Muscle of leg (tissue), 11 donors: ENCODE measurements around the gene INTS11. TPM values are rescaled to one million over a fixed set of nuclear protein-coding genes. Genes with fewer than 3 reads are reported as not detected.

Experiments used
- DNase-seq: peaks from one replicate; pipeline ENCODE4 v3.0.0; 2013
- H3K27ac ChIP-seq: one replicate; pipeline ENCODE4 v1.5.1; 2013; ENCODE audit warnings: mild to moderate bottlenecking, low read length, control low read depth
- H3K27me3 ChIP-seq: one replicate; pipeline ENCODE4 v1.6.1; 2013; ENCODE audit warnings: low read length; ENCODE audit not compliant: control insufficient read depth, insufficient read depth
- H3K36me3 ChIP-seq: one replicate; pipeline ENCODE4 v1.6.1; 2013; ENCODE audit warnings: low read length; ENCODE audit not compliant: control insufficient read depth, insufficient read depth
- H3K4me1 ChIP-seq: one replicate; pipeline ENCODE4 v1.6.1; 2013; ENCODE audit warnings: low read length; ENCODE audit not compliant: control insufficient read depth, insufficient read depth
- H3K4me3 ChIP-seq: one replicate; pipeline ENCODE4 v1.5.1; 2013; ENCODE audit warnings: low read length, control low read depth
- H3K9me3 ChIP-seq: replicated peaks from 2 replicates; pipeline ENCODE4 v1.6.1; 2013; ENCODE audit warnings: low read depth, low read length; ENCODE audit not compliant: control insufficient read depth
- WGBS: methylation state at CpG from one replicate; pipeline ENCODE4 v1.1.5; 2013; ENCODE audit warnings: missing lambda C conversion rate; ENCODE audit not compliant: insufficient coverage; 5-methylcytosine and 5-hydroxymethylcytosine counted together
- polyA plus RNA-seq, 8 donors: library from polyadenylated mRNA; unstranded; fragments of 120-200 nt; gene quantifications; one replicate each; pipeline versions ENCODE4 v1.2.1 to v1.2.3, GENCODE V29; 2013; ENCODE audit warnings: inconsistent platforms in 1 of 8, low replicate concordance in 1 of 8; ENCODE audit not compliant: insufficient read length in 8 of 8, insufficient read depth in 1 of 8
- total RNA-seq: library from RNA; stranded (reverse); fragments of 120-200 nt; gene quantifications from one replicate; pipeline ENCODE4 v1.2.4, GENCODE V29; 2013

The INTS11 gene
- total and polyA plus RNA-seq, 9 donors: 55.9 to 100 (median 86.0) TPM

- WGBS: under 1% methylated on average over 77 of the region's 83 CpGs
- peak overlapping the region; percentile 62 for H3K4me3 ChIP-seq
- H3K36me3 ChIP-seq: peaks cover 28% of the 10 kb centered on the region
- H3K27ac ChIP-seq: no peak overlapping the region
- no peaks in the 10 kb centered on the region for H3K27me3 ChIP-seq
- no peaks in the 10 kb centered on the region for H3K9me3 ChIP-seq
- peaks cover 59% of the 10 kb centered on the region for H3K4me1 ChIP-seq
- DNase-seq: no peak
These were observed 17.1 kb downstream of the INTS11 start for GRCh38 chr1:1307261-1307922.

GRCh38 chr1:1306661-1307260 is 17.7 kb downstream of the INTS11 start:
- Histone ChIP-seq H3K27me3 (no peaks in the 10 kb centered on the region), H3K9me3 (no peaks in the 10 kb centered on the region), H3K36me3 (peaks cover 23% of the 10 kb centered on the region), H3K27ac (no peak overlapping the region), H3K4me3 (peak overlapping the region; percentile 62), H3K4me1 (peaks cover 59% of the 10 kb centered on the region)
- WGBS: 29% methylated on average over 25 of the region's 27 CpGs
- DNase-seq: no peak

GRCh38 chr1:1306070-1306660 is 18.3 kb downstream of the INTS11 start:
- Histone ChIP-seq H3K27ac (peak overlapping the region; percentile 82), H3K27me3 (no peaks in the 10 kb centered on the region), H3K36me3 (peaks cover 17% of the 10 kb centered on the region), H3K4me3 (peak overlapping the region; percentile 62), H3K9me3 (no peaks in the 10 kb centered on the region), H3K4me1 (peaks cover 59% of the 10 kb centered on the region)
- WGBS: 13% methylated on average over 3 of the region's 11 CpGs
- no peak for DNase-seq

- no peaks in the 10 kb centered on the region for H3K9me3 ChIP-seq
- WGBS: 17% methylated on average over 20 of the region's 25 CpGs
These were observed 19.0 kb downstream of the INTS11 start for GRCh38 chr1:1305300-1306069.

GRCh38 chr1:1304331-1305299 is 19.8 kb downstream of the INTS11 start:
- peaks cover 55% of the 10 kb centered on the region for H3K4me1 ChIP-seq
- peak overlapping the region; percentile 62 for H3K4me3 ChIP-seq
- H3K27me3 ChIP-seq: no peaks in the 10 kb centered on the region
- peak overlapping the region; percentile 82 for H3K27ac ChIP-seq
- 11% methylated on average over 20 of the region's 29 CpGs for WGBS
- H3K9me3 ChIP-seq: no peaks in the 10 kb centered on the region
- peak; percentile 83 for DNase-seq
- peaks cover 7% of the 10 kb centered on the region for H3K36me3 ChIP-seq

More at GRCh38 chr1:1305300-1306069, 19.0 kb downstream of the INTS11 start:
- peaks cover 59% of the 10 kb centered on the region for H3K4me1 ChIP-seq
- peak overlapping the region; percentile 82 for H3K27ac ChIP-seq
- DNase-seq: peak; percentile 82
- no peaks in the 10 kb centered on the region for H3K27me3 ChIP-seq
- peaks cover 13% of the 10 kb centered on the region for H3K36me3 ChIP-seq
- H3K4me3 ChIP-seq: peak overlapping the region; percentile 62

GRCh38 chr1:1303736-1304135 is 20.7 kb downstream of the INTS11 start:
- Histone ChIP-seq H3K4me3 (no peak overlapping the region), H3K27me3 (no peaks in the 10 kb centered on the region), H3K27ac (no peak overlapping the region), H3K36me3 (peaks cover 9% of the 10 kb centered on the region), H3K9me3 (no peaks in the 10 kb centered on the region), H3K4me1 (peaks cover 55% of the 10 kb centered on the region)
- 60% methylated on average over 11 of the region's 13 CpGs for WGBS
- DNase-seq: no peak

- DNase-seq: no peak
- Histone ChIP-seq H3K36me3 (peaks cover 11% of the 10 kb centered on the region), H3K27me3 (no peaks in the 10 kb centered on the region), H3K27ac (no peak overlapping the region), H3K4me3 (no peak overlapping the region), H3K4me1 (peaks cover 60% of the 10 kb centered on the region), H3K9me3 (no peaks in the 10 kb centered on the region)
- 74% methylated on average over 30 of the region's 31 CpGs for WGBS
These were observed 21.4 kb downstream of the INTS11 start for GRCh38 chr1:1302951-1303509.

- no peak overlapping the region for H3K4me3 ChIP-seq
- peaks cover 59% of the 10 kb centered on the region for H3K4me1 ChIP-seq
- H3K27ac ChIP-seq: no peak overlapping the region
- no peaks in the 10 kb centered on the region for H3K9me3 ChIP-seq
- 76% methylated on average over 9 of the region's 9 CpGs for WGBS
- DNase-seq: no peak
- H3K27me3 ChIP-seq: no peaks in the 10 kb centered on the region
- H3K36me3 ChIP-seq: peaks cover 16% of the 10 kb centered on the region
These were observed 22.4 kb downstream of the INTS11 start for GRCh38 chr1:1302006-1302430.

GRCh38 chr1:1300352-1300739 is 24.1 kb downstream of the INTS11 start:
- H3K36me3 ChIP-seq: peaks cover 31% of the 10 kb centered on the region
- H3K27me3 ChIP-seq: no peaks in the 10 kb centered on the region
- 78% methylated on average over 6 of the region's 12 CpGs for WGBS
- DNase-seq: no peak
- H3K4me3 ChIP-seq: no peak overlapping the region
- peaks cover 42% of the 10 kb centered on the region for H3K4me1 ChIP-seq
- no peak overlapping the region for H3K27ac ChIP-seq
- H3K9me3 ChIP-seq: no peaks in the 10 kb centered on the region
